ENCODE data around the gene RNF40.
"Not testable (repeated sequence)": the region's sequence is repeated elsewhere in the genome, so short reads cannot be mapped to it uniquely, and the experiment has no call there.

DNA sequence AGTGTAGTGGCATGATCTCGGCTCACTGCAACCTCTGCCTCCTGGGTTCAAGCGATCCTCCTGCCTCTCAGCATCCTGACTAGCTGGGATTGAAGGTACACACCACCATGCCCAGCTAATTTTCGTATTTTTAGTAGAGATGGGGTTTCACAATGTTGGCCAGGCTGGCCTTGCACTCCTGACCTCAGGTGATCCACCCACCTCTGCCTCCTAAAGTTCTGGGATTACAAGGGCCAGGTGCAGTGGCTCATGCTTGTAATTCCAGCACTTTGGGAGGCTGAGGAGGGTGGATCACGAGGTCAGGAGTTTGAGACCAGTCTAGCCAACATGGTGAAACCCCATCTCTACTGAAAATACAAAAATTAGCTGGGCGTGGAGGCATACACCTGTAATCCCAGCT is 47.6 kb downstream of the RNF40 start:
- TF ChIP-seq, protein P1, sequence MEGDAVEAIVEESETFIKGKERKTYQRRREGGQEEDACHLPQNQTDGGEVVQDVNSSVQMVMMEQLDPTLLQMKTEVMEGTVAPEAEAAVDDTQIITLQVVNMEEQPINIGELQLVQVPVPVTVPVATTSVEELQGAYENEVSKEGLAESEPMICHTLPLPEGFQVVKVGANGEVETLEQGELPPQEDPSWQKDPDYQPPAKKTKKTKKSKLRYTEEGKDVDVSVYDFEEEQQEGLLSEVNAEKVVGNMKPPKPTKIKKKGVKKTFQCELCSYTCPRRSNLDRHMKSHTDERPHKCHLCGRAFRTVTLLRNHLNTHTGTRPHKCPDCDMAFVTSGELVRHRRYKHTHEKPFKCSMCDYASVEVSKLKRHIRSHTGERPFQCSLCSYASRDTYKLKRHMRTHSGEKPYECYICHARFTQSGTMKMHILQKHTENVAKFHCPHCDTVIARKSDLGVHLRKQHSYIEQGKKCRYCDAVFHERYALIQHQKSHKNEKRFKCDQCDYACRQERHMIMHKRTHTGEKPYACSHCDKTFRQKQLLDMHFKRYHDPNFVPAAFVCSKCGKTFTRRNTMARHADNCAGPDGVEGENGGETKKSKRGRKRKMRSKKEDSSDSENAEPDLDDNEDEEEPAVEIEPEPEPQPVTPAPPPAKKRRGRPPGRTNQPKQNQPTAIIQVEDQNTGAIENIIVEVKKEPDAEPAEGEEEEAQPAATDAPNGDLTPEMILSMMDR (optimal IDR thresholded peaks at IDR 0.05 in 1 of 3, IDR thresholded peaks at IDR 0.05 in 1 of 3, conservative IDR thresholded peaks at IDR 0.05 in 1 of 3; ENCODE audit: extremely low read depth in 1 of 3, insufficient read depth in 2 of 3, low read length in 3 of 3), result not testable (repeated sequence)
- not testable (repeated sequence) for TF ChIP-seq EZH2 (IDR thresholded peaks at IDR 0.05; ENCODE audit: low read length)

Measured in keratinocyte (primary cell).